ENCODE measurements around the gene HTR3D. TPM values are rescaled to one million over a fixed set of nuclear protein-coding genes. Genes with fewer than 3 reads are reported as not detected.
"Not testable (repeated sequence)": the region's sequence is repeated elsewhere in the genome, so short reads cannot be mapped to it uniquely, and the experiment has no call there.

HTR3D gene
- total RNA-seq, 1 donor from 2014 or later = not detected

GRCh38 chr3:184059424-184059823 is 27.9 kb downstream of the HTR3D start:
- no peaks in the 10 kb centered on the region for H3K36me3 Mint-ChIP-seq (ENCODE audit: low read depth)
- no peak overlapping the region for H3K27ac Mint-ChIP-seq
- peaks cover 6% of the 10 kb centered on the region for H3K27me3 Mint-ChIP-seq (ENCODE audit: low read depth)
- no peaks in the 10 kb centered on the region for H3K4me1 Mint-ChIP-seq (ENCODE audit: low read depth)
- H3K9me3 Mint-ChIP-seq = no peaks in the 10 kb centered on the region
- intact Hi-C loops (cut with micrococcal nuclease) = no loop called here
- H3K4me3 Mint-ChIP-seq (ENCODE audit: low read depth) = no peak overlapping the region
- DNase-seq (ENCODE audit: low spot score) = no peak

- H3K9me3 Mint-ChIP-seq = no peaks in the 10 kb centered on the region
- H3K4me3 Mint-ChIP-seq (ENCODE audit: low read depth) = no peak overlapping the region
- intact Hi-C loops (cut with micrococcal nuclease) = no loop called here
- no peak overlapping the region for H3K27ac Mint-ChIP-seq
- peaks cover 6% of the 10 kb centered on the region for H3K27me3 Mint-ChIP-seq (ENCODE audit: low read depth)
- H3K4me1 Mint-ChIP-seq (ENCODE audit: low read depth) = no peaks in the 10 kb centered on the region
- DNase-seq (ENCODE audit: low spot score) = no peak
- H3K36me3 Mint-ChIP-seq (ENCODE audit: low read depth) = no peaks in the 10 kb centered on the region
Observed at GRCh38 chr3:184062637-184063036, 31.1 kb downstream of the HTR3D start.

GRCh38 chr3:184066211-184066610 is 34.7 kb downstream of the HTR3D start:
- DNase-seq (ENCODE audit: low spot score) = no peak
- H3K27me3 Mint-ChIP-seq (ENCODE audit: low read depth) = peaks cover 9% of the 10 kb centered on the region
- H3K4me1 Mint-ChIP-seq (ENCODE audit: low read depth) = no peaks in the 10 kb centered on the region
- H3K4me3 Mint-ChIP-seq (ENCODE audit: low read depth) = no peak overlapping the region
- H3K9me3 Mint-ChIP-seq = no peaks in the 10 kb centered on the region
- H3K27ac Mint-ChIP-seq = no peak overlapping the region
- no peaks in the 10 kb centered on the region for H3K36me3 Mint-ChIP-seq (ENCODE audit: low read depth)
- intact Hi-C loops (cut with micrococcal nuclease) = no loop called here

GRCh38 chr3:184067573-184068055 is 36.1 kb downstream of the HTR3D start:
- DNase-seq (ENCODE audit: low spot score) = no peak
- no peak overlapping the region for H3K4me3 Mint-ChIP-seq (ENCODE audit: low read depth)
- no peaks in the 10 kb centered on the region for H3K36me3 Mint-ChIP-seq (ENCODE audit: low read depth)
- H3K27ac Mint-ChIP-seq = no peak overlapping the region
- peaks cover 9% of the 10 kb centered on the region for H3K27me3 Mint-ChIP-seq (ENCODE audit: low read depth)
- intact Hi-C loops (cut with micrococcal nuclease) = no loop called here
- H3K4me1 Mint-ChIP-seq (ENCODE audit: low read depth) = no peaks in the 10 kb centered on the region
- H3K9me3 Mint-ChIP-seq = no peaks in the 10 kb centered on the region

- Mint-ChIP-seq H3K4me1 (ENCODE audit: low read depth) (no peaks in the 10 kb centered on the region), H3K9me3 (no peaks in the 10 kb centered on the region), H3K27ac (no peak overlapping the region), H3K27me3 (ENCODE audit: low read depth) (peaks cover 9% of the 10 kb centered on the region), H3K36me3 (ENCODE audit: low read depth) (no peaks in the 10 kb centered on the region), H3K4me3 (ENCODE audit: low read depth) (no peak overlapping the region)
- no peak for DNase-seq (ENCODE audit: low spot score)
- intact Hi-C loops (cut with micrococcal nuclease) = no loop called here
Observed at GRCh38 chr3:184068344-184068743, 36.8 kb downstream of the HTR3D start.

GRCh38 chr3:184071142-184071541 is 39.6 kb downstream of the HTR3D start:
- intact Hi-C loops (cut with micrococcal nuclease); H3K4me1 Mint-ChIP-seq (ENCODE audit: low read depth): not testable (repeated sequence)

GRCh38 chr3:184073621-184074020 is 42.1 kb downstream of the HTR3D start:
- no peak overlapping the region for H3K27ac Mint-ChIP-seq

More at GRCh38 chr3:184071142-184071541, 39.6 kb downstream of the HTR3D start:
- H3K36me3 Mint-ChIP-seq (ENCODE audit: low read depth); H3K27ac Mint-ChIP-seq; DNase-seq (ENCODE audit: low spot score); H3K9me3 Mint-ChIP-seq; H3K4me3 Mint-ChIP-seq (ENCODE audit: low read depth); H3K27me3 Mint-ChIP-seq (ENCODE audit: low read depth): not testable (repeated sequence)

GRCh38 chr3:184075901-184076300 is 44.4 kb downstream of the HTR3D start:
- intact Hi-C loops (cut with micrococcal nuclease) = no loop called here
- H3K4me1 Mint-ChIP-seq (ENCODE audit: low read depth) = no peaks in the 10 kb centered on the region
- peaks cover 7% of the 10 kb centered on the region for H3K27me3 Mint-ChIP-seq (ENCODE audit: low read depth)
- no peak overlapping the region for H3K4me3 Mint-ChIP-seq (ENCODE audit: low read depth)
- DNase-seq (ENCODE audit: low spot score) = no peak
- H3K9me3 Mint-ChIP-seq = no peaks in the 10 kb centered on the region
- H3K36me3 Mint-ChIP-seq (ENCODE audit: low read depth) = no peaks in the 10 kb centered on the region
- no peak overlapping the region for H3K27ac Mint-ChIP-seq

More at GRCh38 chr3:184073621-184074020, 42.1 kb downstream of the HTR3D start:
- intact Hi-C loops (cut with micrococcal nuclease) = no loop called here
- Mint-ChIP-seq H3K4me3 (ENCODE audit: low read depth) (no peak overlapping the region), H3K36me3 (ENCODE audit: low read depth) (no peaks in the 10 kb centered on the region), H3K27me3 (ENCODE audit: low read depth) (peaks cover 8% of the 10 kb centered on the region), H3K9me3 (no peaks in the 10 kb centered on the region), H3K4me1 (ENCODE audit: low read depth) (no peaks in the 10 kb centered on the region)
- no peak for DNase-seq (ENCODE audit: low spot score)

GRCh38 chr3:184077881-184078280 is 46.3 kb downstream of the HTR3D start:
- DNase-seq (ENCODE audit: low spot score) = no peak
- intact Hi-C loops (cut with micrococcal nuclease) = no loop called here
- Mint-ChIP-seq H3K27me3 (ENCODE audit: low read depth) (peaks cover 3% of the 10 kb centered on the region), H3K9me3 (no peaks in the 10 kb centered on the region), H3K27ac (no peak overlapping the region), H3K4me3 (ENCODE audit: low read depth) (no peak overlapping the region), H3K4me1 (ENCODE audit: low read depth) (no peaks in the 10 kb centered on the region), H3K36me3 (ENCODE audit: low read depth) (no peaks in the 10 kb centered on the region)

GRCh38 chr3:184078851-184079250 is 47.3 kb downstream of the HTR3D start:
- H3K9me3 Mint-ChIP-seq = no peaks in the 10 kb centered on the region
- no peaks in the 10 kb centered on the region for H3K4me1 Mint-ChIP-seq (ENCODE audit: low read depth)
- no peak overlapping the region for H3K27ac Mint-ChIP-seq
- H3K4me3 Mint-ChIP-seq (ENCODE audit: low read depth) = no peak overlapping the region
- intact Hi-C loops (cut with micrococcal nuclease) = no loop called here
- DNase-seq (ENCODE audit: low spot score) = no peak
- H3K27me3 Mint-ChIP-seq (ENCODE audit: low read depth) = peaks cover 3% of the 10 kb centered on the region
- H3K36me3 Mint-ChIP-seq (ENCODE audit: low read depth) = no peaks in the 10 kb centered on the region

- Mint-ChIP-seq H3K27me3 (ENCODE audit: low read depth) (no peaks in the 10 kb centered on the region), H3K9me3 (peaks cover 14% of the 10 kb centered on the region), H3K4me3 (ENCODE audit: low read depth) (no peak overlapping the region), H3K36me3 (ENCODE audit: low read depth) (peaks cover 5% of the 10 kb centered on the region), H3K27ac (no peak overlapping the region), H3K4me1 (ENCODE audit: low read depth) (peaks cover 6% of the 10 kb centered on the region)
- no peak for DNase-seq (ENCODE audit: low spot score)
- intact Hi-C loops (cut with micrococcal nuclease) = no loop called here
Observed at GRCh38 chr3:184081116-184081830, 49.7 kb downstream of the HTR3D start.

- intact Hi-C loops (cut with micrococcal nuclease) = no loop called here
- Mint-ChIP-seq H3K9me3 (peaks cover 17% of the 10 kb centered on the region), H3K36me3 (ENCODE audit: low read depth) (peaks cover 5% of the 10 kb centered on the region), H3K4me1 (ENCODE audit: low read depth) (peaks cover 6% of the 10 kb centered on the region), H3K27me3 (ENCODE audit: low read depth) (no peaks in the 10 kb centered on the region), H3K4me3 (ENCODE audit: low read depth) (no peak overlapping the region), H3K27ac (no peak overlapping the region)
- DNase-seq (ENCODE audit: low spot score) = no peak
Observed at GRCh38 chr3:184082034-184082433, 50.5 kb downstream of the HTR3D start.

- peaks cover 5% of the 10 kb centered on the region for H3K36me3 Mint-ChIP-seq (ENCODE audit: low read depth)
- no peak for DNase-seq (ENCODE audit: low spot score)
- intact Hi-C loops (cut with micrococcal nuclease) = no loop called here
- no peak overlapping the region for H3K27ac Mint-ChIP-seq
- H3K9me3 Mint-ChIP-seq = peaks cover 17% of the 10 kb centered on the region
- peaks cover 6% of the 10 kb centered on the region for H3K4me1 Mint-ChIP-seq (ENCODE audit: low read depth)
- H3K27me3 Mint-ChIP-seq (ENCODE audit: low read depth) = no peaks in the 10 kb centered on the region
- H3K4me3 Mint-ChIP-seq (ENCODE audit: low read depth) = no peak overlapping the region
Observed at GRCh38 chr3:184082465-184082864, 50.9 kb downstream of the HTR3D start.

Measured in activated T-helper 2 cell treated with anti-CD3 and anti-CD28 coated beads, Interferon-gamma antibody, Interleukin-2, Interleukin-4, amounts not matched to agents 10 μg/mL and 5 μg/mL and 100 μg/mL, durations not matched to agents 14 hours and 24 hours and 36 hours (primary cell).